Retinal pigment epithelial cell (primary cell): ENCODE results near the gene TWIST2.
A peak's percentile ranks its signal among the peaks of the same experiment; 100 is the strongest.

Source experiments
- DNase-seq: peaks from one replicate; pipeline ENCODE4 v3.0.0-alpha.2; 2010; ENCODE audit warnings: low read depth
- H3K4me3 ChIP-seq: 2 replicates; pipeline ENCODE4 v1.5.1; 2011; ENCODE audit warnings: mild to moderate bottlenecking, low read length, control low read depth, moderate library complexity
- TF ChIP-seq, protein P1 (sequence below): conservative IDR thresholded peaks from 2 replicates; pipeline ENCODE4 v1.5.1; 2011; ENCODE audit warnings: low read depth, low read length, control low read depth, inconsistent platforms

The TWIST2 gene

DNA sequence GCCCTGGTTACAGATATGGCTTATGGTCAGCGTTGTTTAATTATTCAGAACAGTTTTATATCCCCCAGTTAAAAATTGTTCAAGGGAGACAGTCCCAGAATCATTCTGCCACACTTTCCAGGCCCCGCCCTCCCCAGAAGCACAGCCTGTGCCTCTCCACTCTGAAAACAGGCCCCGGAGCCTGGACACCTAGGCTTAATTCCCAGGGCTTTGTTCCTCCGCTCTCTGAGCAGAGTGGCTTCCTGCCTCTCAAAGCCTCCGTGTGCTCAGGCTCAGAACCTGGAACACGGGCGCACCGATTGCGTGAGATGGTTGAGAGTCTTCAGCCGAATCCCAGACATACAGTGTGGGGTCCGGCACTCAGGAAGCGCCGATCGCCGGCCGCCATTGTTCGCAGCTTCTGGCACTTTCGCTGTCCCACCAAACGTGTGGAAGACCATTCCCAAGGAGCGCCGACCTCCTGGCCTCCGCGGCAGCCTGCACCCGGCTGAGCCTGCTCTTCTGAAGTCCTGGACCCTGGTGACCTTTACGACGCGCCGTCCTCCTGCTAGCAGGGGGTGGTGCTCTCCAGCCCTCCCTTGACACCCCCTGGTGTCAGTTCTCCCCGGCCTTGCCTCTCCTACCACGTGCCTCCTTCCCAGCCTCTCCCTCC lies 45.6 kb downstream of the TWIST2 start:
- no peak for DNase-seq
- TF ChIP-seq, protein P1, sequence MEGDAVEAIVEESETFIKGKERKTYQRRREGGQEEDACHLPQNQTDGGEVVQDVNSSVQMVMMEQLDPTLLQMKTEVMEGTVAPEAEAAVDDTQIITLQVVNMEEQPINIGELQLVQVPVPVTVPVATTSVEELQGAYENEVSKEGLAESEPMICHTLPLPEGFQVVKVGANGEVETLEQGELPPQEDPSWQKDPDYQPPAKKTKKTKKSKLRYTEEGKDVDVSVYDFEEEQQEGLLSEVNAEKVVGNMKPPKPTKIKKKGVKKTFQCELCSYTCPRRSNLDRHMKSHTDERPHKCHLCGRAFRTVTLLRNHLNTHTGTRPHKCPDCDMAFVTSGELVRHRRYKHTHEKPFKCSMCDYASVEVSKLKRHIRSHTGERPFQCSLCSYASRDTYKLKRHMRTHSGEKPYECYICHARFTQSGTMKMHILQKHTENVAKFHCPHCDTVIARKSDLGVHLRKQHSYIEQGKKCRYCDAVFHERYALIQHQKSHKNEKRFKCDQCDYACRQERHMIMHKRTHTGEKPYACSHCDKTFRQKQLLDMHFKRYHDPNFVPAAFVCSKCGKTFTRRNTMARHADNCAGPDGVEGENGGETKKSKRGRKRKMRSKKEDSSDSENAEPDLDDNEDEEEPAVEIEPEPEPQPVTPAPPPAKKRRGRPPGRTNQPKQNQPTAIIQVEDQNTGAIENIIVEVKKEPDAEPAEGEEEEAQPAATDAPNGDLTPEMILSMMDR: no peak
- H3K4me3 ChIP-seq: no peak overlapping the region

DNA sequence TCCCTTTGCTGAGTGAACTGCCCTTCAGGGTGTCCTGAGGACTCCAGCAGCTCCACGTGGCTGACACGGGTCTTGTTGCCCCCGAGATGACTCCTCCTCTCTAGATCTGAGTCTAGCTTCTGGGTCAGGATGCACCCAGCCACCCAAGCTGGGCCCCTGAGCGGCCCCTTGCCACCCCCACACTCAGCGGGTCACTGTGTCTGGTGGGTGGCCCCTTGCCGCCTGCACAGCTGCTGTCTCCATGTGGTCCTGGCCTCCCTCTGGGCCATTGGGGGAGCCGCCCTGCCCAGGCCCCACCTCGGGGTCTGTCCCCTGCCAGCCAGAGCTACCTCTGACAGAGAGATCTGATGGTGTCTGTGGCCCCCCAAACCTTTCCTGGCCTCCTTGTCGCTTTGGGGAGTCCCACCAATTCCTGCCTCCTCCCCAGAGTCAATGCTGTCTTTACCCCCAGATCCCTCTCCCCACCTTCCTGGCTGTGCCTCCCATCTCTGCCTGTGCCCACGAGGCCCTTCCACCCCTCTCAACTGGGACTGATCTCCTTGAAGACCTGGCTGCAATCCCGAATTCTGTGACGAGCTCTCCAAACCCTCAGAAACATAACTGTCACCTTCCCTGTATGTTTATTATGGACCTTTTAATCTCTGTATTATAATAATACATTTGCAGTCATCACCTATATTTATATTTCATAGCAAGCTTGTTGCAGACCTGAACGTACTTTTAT lies 46.5 kb downstream of the TWIST2 start:
- TF ChIP-seq, protein P1: no peak
- no peak overlapping the region for H3K4me3 ChIP-seq
- DNase-seq: no peak

DNA sequence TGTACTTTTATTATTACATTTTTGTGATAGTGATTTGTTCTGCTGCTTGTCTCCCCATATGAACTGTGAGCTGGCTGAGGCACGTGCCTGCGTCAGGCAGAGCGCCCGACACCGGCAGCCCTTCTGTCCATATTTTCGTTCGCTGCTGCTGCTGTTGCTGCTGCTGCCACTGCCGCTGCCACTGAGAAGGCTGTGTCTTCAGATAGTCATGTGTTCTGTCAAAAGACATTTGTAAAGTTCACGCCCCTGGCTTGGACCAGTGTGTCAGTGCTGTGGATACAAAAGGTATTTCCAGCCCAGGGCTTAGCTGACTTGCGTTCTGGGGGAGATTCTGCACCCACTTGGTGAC lies 47.0 kb downstream of the TWIST2 start:
- no peak overlapping the region for H3K4me3 ChIP-seq
- TF ChIP-seq, protein P1: no peak
- no peak for DNase-seq

DNA sequence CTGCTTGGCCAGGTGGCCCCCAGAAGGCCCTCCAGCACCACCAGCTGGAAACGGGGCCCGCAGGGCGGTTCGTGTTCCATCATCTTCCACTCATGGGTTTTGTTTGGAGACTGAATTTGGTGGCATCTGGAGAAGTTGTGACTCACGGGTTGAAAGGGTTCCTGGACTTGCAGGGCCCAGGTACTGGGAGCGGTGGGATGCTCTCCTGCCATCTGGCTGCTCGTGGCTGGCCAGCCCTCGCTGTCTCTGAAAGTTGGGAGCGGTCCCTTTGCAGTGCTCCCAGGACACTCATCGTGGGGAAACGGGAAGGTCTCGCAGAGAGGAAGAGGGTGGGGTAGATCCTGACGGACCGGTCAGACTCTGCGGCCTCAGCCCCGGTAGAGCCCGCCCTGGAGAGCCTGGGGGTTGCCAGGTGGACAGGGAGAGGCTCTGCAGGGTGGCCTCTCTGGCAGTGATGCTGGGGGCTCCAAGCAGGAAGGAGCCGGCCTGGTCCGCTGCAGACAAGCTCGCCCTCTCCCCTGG lies 47.5 kb downstream of the TWIST2 start:
- no peak overlapping the region for H3K4me3 ChIP-seq
- DNase-seq: no peak
- TF ChIP-seq, protein P1: no peak

DNA sequence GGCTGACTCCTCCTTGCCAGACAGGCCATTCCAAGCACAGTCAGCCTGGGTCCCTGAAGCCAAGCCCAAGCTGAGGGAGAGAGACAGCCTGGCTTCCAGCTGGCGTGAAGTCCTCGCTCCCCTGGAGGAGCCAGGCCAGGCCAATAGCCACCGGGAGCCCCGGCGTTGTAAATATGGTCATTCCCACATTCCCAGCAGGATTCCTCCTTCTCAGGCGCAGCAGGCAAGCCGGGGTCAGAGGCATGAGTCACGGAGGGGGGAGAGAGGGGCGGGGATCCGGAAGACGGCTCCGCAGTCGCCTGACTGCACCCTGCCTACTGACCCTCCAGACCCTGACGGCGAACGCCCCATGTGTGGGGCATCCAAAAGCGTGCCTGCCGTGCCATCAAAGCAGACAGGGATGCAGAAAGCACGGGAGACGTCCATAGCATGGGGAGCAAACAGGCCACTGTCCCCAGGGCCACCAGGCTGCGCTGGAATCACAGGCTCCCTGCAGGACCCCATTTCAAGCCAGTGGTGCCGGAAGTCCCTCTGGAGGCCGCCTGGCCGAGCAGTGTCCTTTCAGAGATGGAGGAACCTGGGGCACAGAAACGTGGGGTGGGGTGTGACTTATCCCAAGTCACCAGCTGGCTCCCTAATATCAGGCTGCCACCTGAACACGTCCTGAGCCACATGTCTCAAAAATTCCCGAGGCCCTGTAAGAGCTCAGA lies 48.2 kb downstream of the TWIST2 start:
- peak; percentile 39 for DNase-seq
- no peak overlapping the region for H3K4me3 ChIP-seq
- TF ChIP-seq, protein P1: no peak

DNA sequence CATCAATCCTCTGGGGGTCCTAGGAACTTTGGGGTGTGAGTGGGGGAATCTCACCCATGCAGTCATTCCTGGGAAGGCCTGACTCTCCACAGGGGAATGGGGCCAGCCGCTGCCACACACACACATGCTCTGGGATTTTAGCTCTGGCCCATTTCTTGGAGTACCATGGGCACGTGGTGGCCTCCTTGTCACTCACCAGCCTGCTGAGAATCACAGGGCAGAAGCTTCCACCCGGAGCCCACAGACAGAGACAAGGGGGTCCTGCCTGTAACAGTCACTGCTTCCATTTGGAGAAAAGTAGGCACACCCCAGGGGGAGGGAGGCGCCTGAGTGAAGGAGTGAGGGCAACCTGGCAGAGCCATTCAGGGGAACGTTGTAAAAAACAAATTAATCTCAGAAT lies 48.8 kb downstream of the TWIST2 start:
- TF ChIP-seq, protein P1: no peak
- no peak overlapping the region for H3K4me3 ChIP-seq

More for the DNA sequence above, 48.8 kb downstream of the TWIST2 start:
- DNase-seq: no peak
